Stomach (tissue), 9 donors: Measurements from ENCODE around the gene C2CD2. TPM values are rescaled to one million over a fixed set of nuclear protein-coding genes. Genes with fewer than 3 reads are reported as not detected.
A peak's percentile ranks its signal among the peaks of the same experiment; 100 is the strongest.

ENCODE experiments used
- DNase-seq, 2 donors: peaks; one replicate each; pipeline versions ENCODE4 v3.0.0 to v3.0.0-alpha.2; 2013 to 2019
- H3K27ac ChIP-seq, 5 donors: fragments of 200-600 bp in 4 of 5; sonication (generic) in 4 of 5; one replicate each; pipeline ENCODE4 v1.5.1; 2013 to 2019; ENCODE audit warnings: mild to moderate bottlenecking in 1 of 5, moderate library complexity in 1 of 5
- H3K27me3 ChIP-seq, 3 donors: fragments of 200-600 bp; sonication (generic); one replicate each; pipeline ENCODE4 v1.5.1; 2017 to 2019; ENCODE audit warnings: mixed run types in 1 of 3
- H3K36me3 ChIP-seq, 4 donors: fragments of 200-600 bp; sonication (generic); 1 replicate in 3 of 4; 2 replicates in 1 of 4; pipeline ENCODE4 v1.5.1; 2016 to 2019
- H3K4me1 ChIP-seq, 4 donors: fragments of 200-600 bp; sonication (generic); one replicate each; pipeline ENCODE4 v1.5.1; 2016 to 2019
- H3K4me3 ChIP-seq, 4 donors: fragments of 200-600 bp; sonication (generic) in 3 of 4; one replicate each; pipeline ENCODE4 v1.5.1; 2016 to 2019; ENCODE audit warnings: mild to moderate bottlenecking in 1 of 4
- H3K9me3 ChIP-seq, 4 donors: fragments of 200-600 bp; sonication (generic); one replicate each; pipeline ENCODE4 v1.5.1; 2016 to 2019
- EP300 ChIP-seq: sonication (generic); formaldehyde crosslinking; IDR thresholded peaks from one replicate; pipeline ENCODE4 v1.6.1; 2017; ENCODE audit warnings: antibody characterized with exemption
- POLR2A ChIP-seq, 4 donors: fragments of 450-650 bp; IDR thresholded peaks; one replicate each; pipeline ENCODE4 v1.6.1; 2016; ENCODE audit warnings: antibody characterized with exemption in 4 of 4, control low read depth in 2 of 4, mild to moderate bottlenecking in 1 of 4, moderate library complexity in 1 of 4
- POLR2AphosphoS5 ChIP-seq, 3 donors: sonication (generic); formaldehyde crosslinking; IDR thresholded peaks; one replicate each; pipeline ENCODE4 v1.6.1; 2016; ENCODE audit warnings: antibody characterized with exemption in 3 of 3
- WGBS, 5 donors: extraction: QIAGEN DNeasy Blood & Tissue Kit in 3 of 5; methylation state at CpG; one replicate each; pipeline versions ENCODE4 v1.1.5 to v1.1.7; 2013 to 2018; 5-methylcytosine and 5-hydroxymethylcytosine counted together
- intact Hi-C: fragments of 100-400 bp; cut with DNase I; formaldehyde crosslinking; loops from one replicate; pipeline ENCODE4 v1.15.1; 2023; ENCODE audit warnings: low total_unique reads
- polyA plus RNA-seq, 3 donors: library from polyadenylated mRNA; stranded (reverse); fragments of 200-250 nt; gene quantifications; one replicate each; pipeline ENCODE4 v1.2.3, GENCODE V29; 2013
- total RNA-seq, 5 donors: library from RNA; depleted of rRNA; stranded (reverse); fragments of >200 nt; gene quantifications; one replicate each; pipeline versions ENCODE4 v1.1.0 to v1.2.3, GENCODE V29; 2014 to 2016
- TF ChIP-seq, protein P1 (sequence below), 7 experiments: fragments of 450-650 bp in 4 of 7; fragments of 200-600 bp in 3 of 7; sonication (generic) in 3 of 7; IDR thresholded peaks; one replicate each; pipeline ENCODE4 v1.5.1; 2016 to 2019; ENCODE audit warnings: antibody characterized with exemption in 7 of 7, control low read depth in 2 of 7, mild to moderate bottlenecking in 1 of 7
- donor health status: healthy with polysubstance abuse.
- donor health status: Bipolar disorder and iron deficiency.
- donor health status: healthy.

C2CD2 gene
- total and polyA plus RNA-seq, 8 donors = 4.6 to 31.9 (median 16.0) TPM

GRCh38 chr21:41868062-41868710 is 85.6 kb downstream of the C2CD2 start:
- Histone ChIP-seq H3K4me1 (peaks cover 19 to 28% (median 22%) of the 10 kb centered on the region in 4 donors), H3K9me3 (no peaks in the 10 kb centered on the region), H3K36me3 (peaks cover 0 to 7% (median 2%) of the 10 kb centered on the region in 4 donors), H3K27me3 (no peaks in the 10 kb centered on the region), H3K27ac (no peak overlapping the region), H3K4me3 (no peak overlapping the region)
- WGBS, 5 donors = 71 to 85% (median 83%) methylated on average over 10 of the region's 10 CpGs
- DNase-seq = no peak
- no peak for TF ChIP-seq POLR2A (IDR thresholded peaks at IDR 0.05)
- TF ChIP-seq EP300 = no peak
- TF ChIP-seq POLR2AphosphoS5 (IDR thresholded peaks at IDR 0.05) = no peak
- TF ChIP-seq, protein P1, sequence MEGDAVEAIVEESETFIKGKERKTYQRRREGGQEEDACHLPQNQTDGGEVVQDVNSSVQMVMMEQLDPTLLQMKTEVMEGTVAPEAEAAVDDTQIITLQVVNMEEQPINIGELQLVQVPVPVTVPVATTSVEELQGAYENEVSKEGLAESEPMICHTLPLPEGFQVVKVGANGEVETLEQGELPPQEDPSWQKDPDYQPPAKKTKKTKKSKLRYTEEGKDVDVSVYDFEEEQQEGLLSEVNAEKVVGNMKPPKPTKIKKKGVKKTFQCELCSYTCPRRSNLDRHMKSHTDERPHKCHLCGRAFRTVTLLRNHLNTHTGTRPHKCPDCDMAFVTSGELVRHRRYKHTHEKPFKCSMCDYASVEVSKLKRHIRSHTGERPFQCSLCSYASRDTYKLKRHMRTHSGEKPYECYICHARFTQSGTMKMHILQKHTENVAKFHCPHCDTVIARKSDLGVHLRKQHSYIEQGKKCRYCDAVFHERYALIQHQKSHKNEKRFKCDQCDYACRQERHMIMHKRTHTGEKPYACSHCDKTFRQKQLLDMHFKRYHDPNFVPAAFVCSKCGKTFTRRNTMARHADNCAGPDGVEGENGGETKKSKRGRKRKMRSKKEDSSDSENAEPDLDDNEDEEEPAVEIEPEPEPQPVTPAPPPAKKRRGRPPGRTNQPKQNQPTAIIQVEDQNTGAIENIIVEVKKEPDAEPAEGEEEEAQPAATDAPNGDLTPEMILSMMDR (IDR thresholded peaks at IDR 0.05) = no peak
- intact Hi-C loops = no loop called here

- peak overlapping the region in 1 of 5 donors; percentile 65 for H3K27ac ChIP-seq
- WGBS, 5 donors = 85 to 95% (median 93%) methylated on average over 8 of the region's 8 CpGs
Measured at GRCh38 chr21:41867313-41867712, 86.5 kb downstream of the C2CD2 start.

GRCh38 chr21:41866274-41866809 is 87.5 kb downstream of the C2CD2 start:
- H3K9me3 ChIP-seq = no peaks in the 10 kb centered on the region
- no peaks in the 10 kb centered on the region for H3K36me3 ChIP-seq
- peak overlapping the region; percentile 10 to 71 (median 65) for H3K27ac ChIP-seq
- DNase-seq = peak; percentile 44 to 51
- TF ChIP-seq, protein P1 (IDR thresholded peaks at IDR 0.05) = no peak
- TF ChIP-seq POLR2AphosphoS5 (IDR thresholded peaks at IDR 0.05) = peak in 1 of 3 donors; percentile 40
- intact Hi-C loops = no loop called here
- H3K27me3 ChIP-seq = no peaks in the 10 kb centered on the region
- no peak overlapping the region for H3K4me3 ChIP-seq
- 31 to 61% (median 51%) methylated on average over 11 of the region's 11 CpGs for WGBS, 5 donors
- H3K4me1 ChIP-seq = peaks cover 19 to 37% (median 25%) of the 10 kb centered on the region in 4 donors

More at GRCh38 chr21:41867313-41867712, 86.5 kb downstream of the C2CD2 start:
- Histone ChIP-seq H3K36me3 (no peaks in the 10 kb centered on the region), H3K4me1 (peaks cover 19 to 37% (median 25%) of the 10 kb centered on the region in 4 donors), H3K27me3 (no peaks in the 10 kb centered on the region), H3K9me3 (no peaks in the 10 kb centered on the region), H3K4me3 (no peak overlapping the region)
- no peak for DNase-seq
- intact Hi-C loops = no loop called here
- TF ChIP-seq, protein P1 (IDR thresholded peaks at IDR 0.05) = no peak
- no peak for TF ChIP-seq EP300
- TF ChIP-seq POLR2AphosphoS5 (IDR thresholded peaks at IDR 0.05) = no peak
- no peak for TF ChIP-seq POLR2A (IDR thresholded peaks at IDR 0.05)

DNA sequence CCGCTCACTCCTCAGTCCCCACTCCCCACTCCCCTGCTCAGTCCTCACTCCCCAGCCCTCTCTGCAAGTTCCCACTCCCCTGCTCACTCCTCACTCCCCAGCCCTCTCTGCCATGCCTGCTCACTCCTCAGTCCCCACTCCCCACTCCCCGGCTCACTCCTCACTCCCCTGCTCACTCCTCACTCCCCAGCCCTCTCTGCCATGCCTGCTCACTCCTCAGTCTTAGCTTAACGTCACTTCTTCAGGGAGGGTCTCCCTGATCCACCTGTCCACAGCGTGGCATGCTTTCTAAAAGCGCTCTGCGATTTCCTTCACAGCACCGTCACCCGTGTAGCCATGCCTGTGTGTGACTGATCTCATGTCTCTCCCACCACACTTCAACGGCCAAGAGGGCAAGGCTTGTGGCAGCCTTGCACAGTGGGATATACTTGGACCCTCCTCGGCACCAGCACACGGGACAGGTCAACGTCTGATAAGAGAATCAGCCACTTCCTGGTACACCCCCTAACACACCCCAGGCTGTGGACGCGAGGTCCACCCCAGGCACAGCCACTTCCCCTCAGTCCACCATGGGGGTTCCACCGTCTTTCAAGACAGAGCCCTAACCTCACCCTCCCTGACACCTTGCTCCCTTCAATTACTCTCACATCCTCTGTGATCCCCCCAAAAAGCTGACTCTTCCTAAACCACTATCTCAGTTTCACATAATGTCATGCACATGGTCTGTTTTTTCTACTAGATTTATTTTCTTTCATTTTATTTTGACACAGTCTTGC is 88.6 kb downstream of the C2CD2 start:
- no peaks in the 10 kb centered on the region for H3K36me3 ChIP-seq
- H3K4me1 ChIP-seq = peaks cover 19 to 37% (median 25%) of the 10 kb centered on the region in 4 donors
- whole genome bisulfite sequencing, 5 donors = 57 to 76% (median 69%) methylated on average over 15 of the region's 15 CpGs
- no peak overlapping the region for H3K4me3 ChIP-seq
- TF ChIP-seq, protein P1 (IDR thresholded peaks at IDR 0.05) = no peak
- TF ChIP-seq EP300 (no peak), POLR2A (IDR thresholded peaks at IDR 0.05) (no peak), POLR2AphosphoS5 (IDR thresholded peaks at IDR 0.05) (no peak)
- peak overlapping the region in 4 of 5 donors; percentile 54 to 71 (median 66) for H3K27ac ChIP-seq
- DNase-seq = peak in 1 of 2 donors; percentile 34
- H3K9me3 ChIP-seq = no peaks in the 10 kb centered on the region
- intact Hi-C loops = no loop called here
- no peaks in the 10 kb centered on the region for H3K27me3 ChIP-seq
